SKM-1 treated with dmso at 0.1 percent for 144 hours (cell line): Measurements from ENCODE around the gene FAM107A.
A peak's percentile ranks its signal among the peaks of the same experiment; 100 is the strongest.

ENCODE experiments used
- DNase-seq: peaks from one replicate; lab custom pipeline; 2025; ENCODE audit not compliant: unreplicated experiment; lab: John Stamatoyannopoulos, UW

The FAM107A gene

GRCh38 chr3:58568572-58569286 lies 8.5 kb downstream of the FAM107A start:
- DNase-seq: peak; percentile 39

- no peak for DNase-seq
Observed at GRCh38 chr3:58567251-58567515, 10.0 kb downstream of the FAM107A start.

- no peak for DNase-seq
Observed at GRCh38 chr3:58566398-58567250, 10.6 kb downstream of the FAM107A start.

- no peak for DNase-seq
Observed at GRCh38 chr3:58565621-58566397, 11.4 kb downstream of the FAM107A start.

- DNase-seq: no peak
Observed at GRCh38 chr3:58564456-58565160, 12.6 kb downstream of the FAM107A start.

- DNase-seq: no peak
Observed at GRCh38 chr3:58564054-58564453, 13.1 kb downstream of the FAM107A start.

- no peak for DNase-seq
Observed at GRCh38 chr3:58563386-58564035, 13.7 kb downstream of the FAM107A start.

GRCh38 chr3:58562498-58562897 lies 14.7 kb downstream of the FAM107A start:
- DNase-seq: no peak

- DNase-seq: no peak
Observed at GRCh38 chr3:58560771-58561311, 16.4 kb downstream of the FAM107A start.

GRCh38 chr3:58559586-58559985 lies 17.6 kb downstream of the FAM107A start:
- DNase-seq: no peak

GRCh38 chr3:58557491-58557890 lies 19.7 kb downstream of the FAM107A start:
- no peak for DNase-seq

GRCh38 chr3:58556761-58557221 lies 20.4 kb downstream of the FAM107A start:
- DNase-seq: no peak

- DNase-seq: no peak
Observed at GRCh38 chr3:58556001-58556400, 21.2 kb downstream of the FAM107A start.

GRCh38 chr3:58555203-58555602 lies 22.0 kb downstream of the FAM107A start:
- no peak for DNase-seq

- DNase-seq: no peak
Observed at GRCh38 chr3:58553003-58553402, 24.2 kb downstream of the FAM107A start.

GRCh38 chr3:58551636-58552180 lies 25.5 kb downstream of the FAM107A start:
- DNase-seq: no peak

- no peak for DNase-seq
Observed at GRCh38 chr3:58544541-58544940, 32.6 kb downstream of the FAM107A start.

GRCh38 chr3:58540176-58540858 lies 36.9 kb downstream of the FAM107A start:
- DNase-seq: no peak

GRCh38 chr3:58539626-58540025 lies 37.6 kb downstream of the FAM107A start:
- no peak for DNase-seq
